T-helper 2 cell treated with Interferon-gamma antibody and Interleukin-4, amounts not matched to agents 100 ng/mL and 5 ng/mL, for 36 hours (primary cell): ENCODE measurements around the gene WNT5A. TPM values are rescaled to one million over a fixed set of nuclear protein-coding genes. Genes with fewer than 3 reads are reported as not detected.
"Not testable (repeated sequence)": the region's sequence is repeated elsewhere in the genome, so short reads cannot be mapped to it uniquely, and the experiment has no call there.

ENCODE experiments used
- intact Hi-C: fragments of 100-400 bp; cut with micrococcal nuclease; formaldehyde crosslinking; loops from one replicate; pipeline ENCODE4 v1.15.1; 2023
- total RNA-seq: library from RNA; stranded (reverse); gene quantifications from 2 replicates; pipeline ENCODE4 v1.2.3, GENCODE V29; 2022

Gene WNT5A
- total RNA-seq, 1 donor from 2014 or later, result not detected

DNA sequence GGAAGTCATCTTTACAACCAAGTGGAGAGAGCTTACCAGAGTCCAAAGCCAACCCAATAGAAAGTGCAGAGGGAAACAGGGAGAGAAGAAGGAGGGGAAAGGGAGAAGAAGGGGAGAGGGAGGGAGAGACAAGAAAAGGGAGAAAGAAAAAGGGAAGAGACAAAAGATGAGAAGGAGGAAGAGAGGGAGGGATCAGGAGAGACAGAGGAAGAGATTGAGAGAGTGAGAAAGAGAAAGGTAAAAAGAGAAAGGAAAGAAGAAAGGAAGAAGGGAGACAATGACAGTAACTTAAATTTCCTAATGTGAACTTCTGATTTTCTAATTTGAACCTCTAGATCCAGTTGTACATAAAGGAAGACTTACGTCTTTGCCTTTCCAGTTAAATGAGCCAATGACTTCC is 20.7 kb upstream of the WNT5A start:
- intact Hi-C loops, result no loop called here

DNA sequence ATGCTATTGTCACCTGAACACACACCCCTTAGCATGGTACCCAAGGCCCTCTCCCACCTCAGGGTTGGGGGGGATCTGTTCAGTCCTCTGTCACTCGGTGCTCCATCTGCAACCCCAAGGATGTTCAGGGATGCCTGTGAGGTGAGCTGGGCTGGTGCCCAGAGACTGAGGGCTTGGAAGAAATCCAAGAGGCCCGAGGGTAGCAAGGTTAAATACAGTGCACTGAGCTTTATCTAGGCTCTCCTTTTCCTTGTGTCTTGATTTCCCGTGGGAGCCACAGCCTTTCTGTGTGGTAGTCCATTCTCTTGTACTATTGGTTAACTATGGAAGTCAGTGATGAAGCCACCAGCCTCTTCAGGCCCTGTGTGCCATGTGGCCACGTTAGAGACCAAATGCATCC is 18.7 kb upstream of the WNT5A start:
- intact Hi-C loops, result no loop called here

DNA sequence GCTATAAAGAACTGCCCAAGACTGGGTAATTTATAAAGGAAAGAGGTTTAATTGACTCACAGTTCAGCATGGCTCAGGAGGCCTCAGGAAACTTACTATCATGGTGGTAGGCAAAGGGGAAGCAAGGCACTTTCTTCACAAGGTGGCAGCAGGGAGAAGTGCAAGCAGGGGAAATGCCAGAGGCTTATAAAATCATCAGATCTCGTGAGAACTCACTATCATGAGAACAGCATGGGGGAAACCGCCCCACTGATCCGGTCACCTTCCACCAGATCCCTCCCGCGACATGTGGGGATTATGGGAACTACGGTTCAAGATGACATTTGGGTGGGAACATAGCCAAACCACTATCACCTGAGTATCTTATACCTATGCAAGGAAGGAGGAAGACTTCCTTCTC is 18.0 kb upstream of the WNT5A start:
- intact Hi-C loops, result not testable (repeated sequence)

DNA sequence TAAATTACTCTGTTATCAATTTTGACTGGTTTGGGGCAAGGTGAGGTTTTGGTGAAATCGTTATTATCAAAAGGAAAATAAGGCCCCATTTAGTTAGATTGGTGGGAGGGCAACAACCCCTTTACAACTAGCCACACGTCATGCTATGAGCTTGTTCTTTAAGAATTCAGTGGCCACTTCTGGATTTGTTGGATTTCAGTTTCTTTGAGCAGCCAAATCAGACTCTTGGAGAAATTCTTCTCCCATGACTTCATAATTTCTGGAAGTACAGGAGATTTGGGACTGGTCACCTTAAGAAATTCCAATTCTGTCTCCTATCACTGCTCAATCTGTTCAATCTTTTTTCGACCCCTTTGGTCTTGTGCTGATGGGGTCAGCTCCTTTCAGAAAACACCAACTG is 14.8 kb upstream of the WNT5A start:
- intact Hi-C loops, result no loop called here

DNA sequence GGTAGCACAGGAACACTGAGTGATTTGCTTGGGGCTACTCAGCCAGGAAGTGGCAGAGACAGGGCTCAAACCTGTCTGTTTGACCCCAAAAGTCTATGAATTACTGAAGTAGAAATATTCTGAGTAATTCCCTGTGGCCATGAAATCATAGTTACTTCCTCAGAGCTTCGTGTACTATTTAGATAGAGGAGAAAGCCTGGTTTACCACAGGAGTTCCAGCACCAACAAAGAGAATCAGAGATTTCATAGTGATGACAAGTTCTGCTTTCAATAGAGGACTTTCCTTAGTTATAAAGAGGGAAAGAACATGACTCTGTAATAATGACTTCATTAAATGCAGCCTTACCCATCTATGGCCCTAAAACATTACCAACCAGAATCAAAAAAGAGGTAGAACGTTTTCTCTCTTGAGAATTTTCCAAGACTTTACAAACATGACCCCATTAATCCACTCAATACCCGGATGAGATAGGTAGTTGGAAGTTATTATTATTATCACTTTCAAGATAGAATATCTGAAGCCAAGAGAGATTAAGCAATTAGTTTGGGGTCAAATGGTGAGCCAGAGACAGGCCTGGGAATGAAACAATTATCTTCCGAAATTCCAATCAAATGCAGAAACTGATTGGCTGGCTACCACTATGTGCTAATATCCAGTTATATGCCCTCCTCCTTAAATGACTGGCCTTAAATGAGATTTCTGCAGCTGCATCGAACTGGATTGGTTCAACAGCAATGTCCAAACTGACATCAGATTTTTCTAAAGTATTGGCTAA is 13.6 kb upstream of the WNT5A start:
- intact Hi-C loops, result no loop called here

DNA sequence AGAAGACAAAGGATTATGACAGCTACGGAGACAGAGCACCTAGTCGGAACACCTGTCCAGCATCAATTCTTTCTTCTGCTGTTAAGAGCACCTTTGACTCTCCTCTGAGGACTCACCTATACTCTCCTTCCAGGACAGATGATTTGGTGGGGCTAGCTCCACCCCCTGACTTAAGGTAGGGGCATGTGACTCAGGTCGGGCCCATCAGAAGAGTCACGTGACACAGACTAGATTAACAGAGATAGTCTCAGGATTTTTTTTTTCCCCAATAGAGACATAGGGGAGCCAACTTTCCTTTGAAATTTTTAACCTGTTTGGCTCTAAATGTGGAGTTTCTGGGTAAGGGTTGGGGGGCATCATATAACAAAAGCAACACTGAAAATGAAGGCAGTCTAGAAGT is 11.4 kb upstream of the WNT5A start:
- intact Hi-C loops, result no loop called here

DNA sequence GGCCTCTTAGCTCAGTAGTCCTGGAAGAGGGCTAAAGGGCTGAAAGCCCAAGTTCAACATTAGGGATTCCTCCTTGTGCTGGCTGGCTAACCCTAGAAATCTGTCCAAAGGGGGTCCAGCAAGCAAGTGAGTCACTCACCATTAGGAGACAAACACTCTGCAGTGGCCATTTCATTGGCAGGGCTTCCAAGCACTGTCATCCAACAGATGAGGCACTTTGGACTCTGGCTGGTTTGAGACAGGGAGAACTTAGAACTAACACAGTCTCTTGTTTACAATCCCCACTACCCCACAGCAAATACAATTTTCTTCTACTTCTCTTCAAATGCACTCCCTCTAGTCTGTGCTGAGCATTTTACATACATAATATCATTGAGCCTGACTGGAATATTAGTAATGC is 10.1 kb upstream of the WNT5A start:
- intact Hi-C loops, result no loop called here

DNA sequence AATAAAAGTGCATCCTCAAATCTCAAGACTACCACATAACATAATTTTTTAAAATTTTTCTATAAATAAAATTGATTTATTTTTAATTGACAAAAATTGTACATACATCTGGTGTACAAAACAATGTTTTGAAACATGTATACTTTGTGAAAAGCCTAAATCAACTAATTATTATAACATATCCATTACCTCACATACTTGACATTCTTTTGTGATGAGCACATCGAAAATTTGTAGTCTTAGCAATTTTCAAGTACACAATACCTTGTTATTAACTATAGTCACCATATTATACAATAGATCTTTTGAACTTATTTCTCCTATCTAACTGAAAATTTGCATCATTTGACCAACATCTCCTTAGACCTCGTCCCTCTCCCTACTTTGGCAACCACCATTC is 7.9 kb upstream of the WNT5A start:
- intact Hi-C loops, result no loop called here

DNA sequence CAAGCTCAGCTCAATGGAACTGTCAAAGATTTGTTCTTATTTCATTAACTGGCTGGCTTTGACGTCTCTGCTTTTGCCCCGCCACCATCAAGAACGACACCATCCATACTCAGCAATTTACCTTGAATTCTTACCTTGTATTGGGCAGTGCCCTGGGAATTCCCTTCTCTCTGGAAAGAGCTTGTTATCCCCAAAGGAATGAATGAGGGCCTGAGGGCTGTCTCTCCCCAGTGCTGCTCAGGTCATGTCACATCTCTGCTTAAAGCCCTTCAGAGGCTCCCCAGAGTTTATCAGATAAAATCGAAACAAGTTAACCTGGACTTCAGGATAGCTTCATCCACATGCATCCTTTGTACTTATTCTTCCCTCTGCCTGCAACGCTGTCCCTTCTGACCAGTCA is 5.9 kb upstream of the WNT5A start:
- intact Hi-C loops, result no loop called here

DNA sequence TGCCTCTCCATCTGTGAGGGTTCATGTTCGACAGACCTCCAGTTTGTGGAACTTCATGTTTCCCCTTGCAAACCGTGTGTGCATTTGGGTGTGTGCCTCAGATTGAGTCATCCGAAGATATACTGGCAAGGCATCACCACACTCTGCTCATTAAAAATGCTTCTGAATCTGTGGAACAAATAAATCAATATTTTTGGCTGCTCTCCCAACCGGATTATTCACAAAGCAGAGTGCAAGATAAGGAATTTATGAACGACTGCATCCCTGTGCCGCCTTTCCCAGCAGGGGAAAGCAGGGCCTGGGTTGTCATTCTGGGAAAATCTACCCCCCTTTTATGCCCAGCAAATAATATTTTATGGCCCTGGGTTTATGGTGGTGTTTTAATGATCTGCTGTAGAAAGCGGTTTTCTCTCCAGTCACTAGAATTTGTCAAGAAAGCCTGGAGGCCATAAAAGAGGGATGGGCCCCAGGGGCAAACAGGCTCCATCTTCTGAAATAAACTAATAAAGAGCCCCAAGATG is 4.2 kb upstream of the WNT5A start:
- intact Hi-C loops, result no loop called here

DNA sequence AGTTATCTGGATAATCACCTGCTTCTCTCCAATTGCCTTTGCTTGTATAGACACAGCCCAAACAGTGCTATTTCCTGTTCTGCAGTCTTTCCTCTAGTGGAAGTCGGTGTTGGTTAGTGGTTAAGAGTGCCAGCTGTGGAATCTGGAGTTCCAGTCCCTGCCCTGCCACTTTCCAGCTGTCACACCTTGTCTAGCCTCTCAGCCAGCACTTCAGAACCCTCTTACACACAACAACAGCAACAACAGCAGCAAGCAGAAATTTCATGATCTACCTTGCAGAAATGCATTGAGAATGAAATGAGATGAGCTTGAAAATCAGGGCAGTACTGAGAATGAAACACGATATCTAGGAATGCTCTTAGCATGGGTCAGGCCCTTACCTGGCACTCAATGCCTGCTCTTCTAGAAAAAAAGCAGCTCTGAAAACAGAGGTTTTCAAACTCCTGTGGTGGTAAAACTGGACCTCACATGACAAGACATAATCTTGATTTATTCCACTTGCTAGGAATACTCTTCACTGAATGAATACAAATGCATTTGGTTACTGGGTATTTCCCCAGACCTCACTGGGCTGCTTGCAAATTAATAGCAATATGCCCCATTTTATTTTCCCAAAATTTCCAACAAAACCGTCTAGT is 3.3 kb upstream of the WNT5A start:
- intact Hi-C loops, result no loop called here

DNA sequence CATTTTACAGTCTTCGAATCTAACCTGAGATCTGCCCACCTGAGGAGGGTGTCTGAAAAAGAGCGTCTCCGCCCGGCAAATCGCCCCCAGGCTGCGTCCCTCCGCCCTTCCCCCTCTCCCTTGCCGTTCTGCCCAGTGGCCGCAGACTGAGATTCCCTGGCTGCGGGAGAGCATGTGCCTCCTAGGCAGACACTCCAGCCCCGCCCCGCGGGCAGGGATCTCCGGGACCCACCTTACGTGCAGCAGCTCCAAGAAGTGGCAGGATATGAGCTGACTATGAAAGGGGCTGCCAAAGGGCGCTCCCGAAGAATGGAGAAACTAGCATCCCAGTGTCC is 2.7 kb upstream of the WNT5A start:
- intact Hi-C loops, result loop anchor here (5.0 kb wide), 1 partner anchor 958 kb away; no protein-coding TSS in a partner anchor

DNA sequence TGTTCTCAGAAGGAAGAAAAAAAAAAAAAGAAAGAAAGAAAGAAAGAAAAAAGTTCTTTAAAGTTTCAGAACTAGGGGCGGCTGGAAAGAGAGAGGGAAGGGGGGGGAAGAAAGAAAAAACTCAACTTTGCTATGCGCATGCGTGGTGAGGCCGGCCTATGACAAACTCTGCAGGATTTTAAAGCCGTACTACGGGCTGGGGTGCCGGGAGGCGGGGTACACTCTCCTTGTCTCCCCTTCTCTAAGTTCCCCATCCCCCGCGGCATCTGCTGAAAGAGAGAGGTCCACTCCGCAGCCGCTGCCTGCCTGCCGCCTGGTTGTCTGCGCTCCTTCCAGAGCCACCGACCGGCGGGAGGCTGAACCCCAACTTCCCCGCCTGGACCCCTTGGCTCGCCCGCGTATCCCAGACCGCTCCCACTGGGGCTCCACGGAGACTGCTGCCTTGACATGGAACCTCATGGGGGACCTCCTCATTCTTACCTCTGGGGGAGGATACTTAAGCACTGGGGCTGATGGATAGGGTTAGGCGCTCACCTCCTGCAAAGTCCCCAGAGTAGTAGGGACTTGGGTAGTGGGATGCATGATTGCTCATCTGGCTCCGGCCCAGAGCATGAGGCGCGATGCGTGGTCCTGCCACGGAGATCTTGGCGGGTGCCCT is 1.4 kb upstream of the WNT5A start:
- intact Hi-C loops, result loop anchor here (5.0 kb wide), 1 partner anchor 959 kb away; no protein-coding TSS in a partner anchor

DNA sequence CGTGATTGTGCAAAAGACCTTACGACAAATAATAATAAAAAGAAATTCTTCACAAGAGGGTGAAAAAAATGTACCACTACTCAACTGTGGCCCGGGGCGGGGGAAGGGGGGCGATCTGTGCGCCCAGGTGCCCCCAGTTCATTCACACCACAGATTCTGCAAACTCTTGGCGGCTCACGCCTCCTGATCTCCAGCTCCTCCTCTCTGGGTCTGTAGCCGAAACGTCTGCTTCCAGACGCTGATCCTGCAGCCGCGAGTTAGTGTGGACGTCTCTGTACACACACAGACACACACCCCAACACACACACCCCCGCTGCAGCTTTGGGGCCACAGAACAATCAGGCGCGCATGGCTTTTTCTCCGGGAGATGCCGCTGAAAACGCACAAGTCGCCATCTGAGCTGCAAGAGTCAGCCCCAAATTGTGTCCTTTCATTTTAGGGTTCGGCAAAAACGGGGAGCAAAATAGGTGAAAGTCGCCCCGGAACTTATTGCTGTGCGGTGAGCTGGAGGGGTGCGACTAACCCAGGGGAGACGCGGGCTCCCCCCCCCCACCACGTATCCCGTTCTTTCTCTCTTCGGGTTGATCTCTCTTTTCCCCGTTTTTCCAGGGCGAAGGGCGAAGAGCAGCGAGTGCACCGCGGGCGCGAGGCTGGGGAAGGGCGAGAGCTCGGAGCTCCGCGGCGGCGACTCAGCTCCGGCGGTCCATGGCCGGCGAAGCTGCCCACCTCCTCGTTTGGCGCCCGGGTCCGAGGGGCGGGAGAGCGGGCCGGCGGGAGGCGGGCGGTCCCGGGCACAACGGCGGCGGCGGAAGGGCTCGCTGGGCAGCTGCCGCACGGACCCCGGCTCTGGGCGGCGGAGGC is 505 bp upstream of the WNT5A start:
- intact Hi-C loops, result loop anchor here (5.0 kb wide), 1 partner anchor 960 kb away; no protein-coding TSS in a partner anchor

DNA sequence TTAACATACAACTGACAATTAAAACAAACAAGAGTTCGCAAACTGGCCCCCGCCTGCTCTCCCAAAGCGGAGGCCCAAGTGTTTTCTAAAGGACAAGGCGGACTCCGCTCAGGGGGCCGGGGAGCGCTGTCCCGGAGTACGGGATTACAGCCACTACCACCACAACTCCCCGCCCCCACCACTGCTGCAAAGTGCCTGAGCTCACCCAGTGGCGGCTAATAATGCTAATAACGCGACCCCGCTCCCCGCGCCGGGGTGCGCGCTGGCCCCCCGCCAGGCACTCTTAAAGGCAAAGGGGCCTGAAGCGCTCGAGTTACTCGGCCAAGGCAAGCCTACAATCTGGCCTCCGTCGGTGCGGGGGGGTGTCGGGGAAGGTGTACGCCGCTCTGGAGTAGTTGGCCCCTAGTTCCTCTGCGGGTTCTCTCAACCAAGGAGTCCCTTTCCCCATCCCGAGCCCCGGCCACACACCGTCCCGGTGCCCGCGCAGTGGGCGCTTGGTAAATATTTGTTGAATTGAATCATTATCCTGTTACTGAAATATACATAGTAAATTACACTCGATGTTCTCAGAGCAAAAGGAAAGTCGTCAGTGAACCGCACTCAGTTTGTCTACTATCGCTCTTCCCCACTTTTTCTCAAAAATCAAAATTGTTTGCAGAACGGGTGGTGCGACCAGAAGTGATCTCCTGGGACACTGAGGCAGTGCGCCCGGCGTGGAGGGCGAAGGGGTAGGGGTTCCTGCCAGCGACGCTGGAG is 827 bp downstream of the WNT5A start:
- intact Hi-C loops, result loop anchor here (5.0 kb wide), 1 partner anchor 961 kb away; no protein-coding TSS in a partner anchor

DNA sequence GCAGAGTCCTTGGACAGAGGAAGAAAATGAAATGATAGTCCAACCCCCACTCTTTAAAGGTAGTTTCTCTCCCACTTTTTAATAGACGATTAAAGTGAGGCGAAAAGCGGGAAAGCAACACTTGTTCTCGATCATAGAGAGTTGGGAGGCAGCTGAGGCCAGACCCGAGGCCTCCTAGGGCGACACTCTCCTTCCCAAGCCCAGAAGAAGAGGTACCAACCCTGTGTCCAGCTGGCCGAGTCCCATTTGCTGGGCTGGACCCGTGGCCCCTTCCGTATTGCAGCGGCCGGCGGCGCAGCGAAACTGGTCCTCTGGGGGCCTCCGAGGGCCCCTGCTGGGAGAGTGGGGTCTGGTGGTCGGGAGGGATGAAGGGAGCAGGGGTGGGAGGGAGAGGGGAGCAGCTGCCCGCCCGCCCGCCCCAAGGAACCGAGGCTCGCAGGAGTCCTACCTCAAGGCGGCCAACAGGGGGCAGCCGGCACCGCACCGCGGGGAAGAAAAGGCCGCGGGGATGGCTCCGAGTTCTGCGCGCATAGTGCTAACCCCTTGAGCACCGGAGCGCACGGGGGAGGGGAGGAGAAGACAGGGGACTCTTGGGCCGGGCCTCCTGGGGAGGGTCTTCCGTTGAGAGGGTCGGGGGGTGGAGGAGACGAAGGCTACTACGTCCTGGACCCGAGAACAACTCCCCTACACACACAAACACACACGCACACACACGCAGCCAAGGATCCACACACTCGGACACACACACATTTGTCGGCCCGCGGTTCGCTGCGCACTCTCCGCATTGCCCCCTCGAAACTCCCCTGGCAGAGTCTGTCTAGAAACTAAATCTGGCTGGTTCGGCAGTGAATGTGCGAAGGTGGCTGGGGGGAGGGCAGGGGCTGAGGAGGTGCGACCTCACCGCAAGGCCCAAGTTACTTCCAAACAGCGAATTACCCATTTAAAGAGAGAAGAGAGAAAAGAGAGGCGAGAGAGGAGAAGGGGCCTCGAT is 2.0 kb downstream of the WNT5A start:
- intact Hi-C loops, result loop anchor here (5.0 kb wide), 1 partner anchor 962 kb away; no protein-coding TSS in a partner anchor

DNA sequence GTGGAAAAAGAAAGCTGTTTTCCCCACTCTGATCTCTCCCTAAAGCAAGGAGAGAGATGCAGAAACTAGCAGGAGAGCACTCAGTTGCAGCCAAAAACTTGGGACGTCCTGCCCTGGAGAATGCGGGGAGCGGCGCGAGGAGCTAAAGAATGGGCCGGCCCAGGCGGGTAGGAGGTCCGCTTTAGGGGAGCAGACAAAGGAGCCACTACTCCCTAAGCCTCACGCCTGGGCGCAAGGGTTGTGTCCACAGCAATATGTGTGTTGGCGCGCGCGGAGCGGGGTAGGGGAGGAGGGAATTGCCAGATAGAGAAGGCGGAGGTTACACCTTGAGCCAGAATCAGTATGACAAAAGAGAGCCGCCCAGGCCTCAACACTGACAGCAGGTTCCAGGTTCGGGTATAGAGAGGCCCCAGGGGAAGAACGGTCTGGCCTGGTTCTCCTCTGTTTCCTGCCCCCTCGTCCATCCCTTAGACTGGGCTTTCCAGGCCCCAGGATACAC is 2.9 kb downstream of the WNT5A start:
- intact Hi-C loops, result no loop called here

DNA sequence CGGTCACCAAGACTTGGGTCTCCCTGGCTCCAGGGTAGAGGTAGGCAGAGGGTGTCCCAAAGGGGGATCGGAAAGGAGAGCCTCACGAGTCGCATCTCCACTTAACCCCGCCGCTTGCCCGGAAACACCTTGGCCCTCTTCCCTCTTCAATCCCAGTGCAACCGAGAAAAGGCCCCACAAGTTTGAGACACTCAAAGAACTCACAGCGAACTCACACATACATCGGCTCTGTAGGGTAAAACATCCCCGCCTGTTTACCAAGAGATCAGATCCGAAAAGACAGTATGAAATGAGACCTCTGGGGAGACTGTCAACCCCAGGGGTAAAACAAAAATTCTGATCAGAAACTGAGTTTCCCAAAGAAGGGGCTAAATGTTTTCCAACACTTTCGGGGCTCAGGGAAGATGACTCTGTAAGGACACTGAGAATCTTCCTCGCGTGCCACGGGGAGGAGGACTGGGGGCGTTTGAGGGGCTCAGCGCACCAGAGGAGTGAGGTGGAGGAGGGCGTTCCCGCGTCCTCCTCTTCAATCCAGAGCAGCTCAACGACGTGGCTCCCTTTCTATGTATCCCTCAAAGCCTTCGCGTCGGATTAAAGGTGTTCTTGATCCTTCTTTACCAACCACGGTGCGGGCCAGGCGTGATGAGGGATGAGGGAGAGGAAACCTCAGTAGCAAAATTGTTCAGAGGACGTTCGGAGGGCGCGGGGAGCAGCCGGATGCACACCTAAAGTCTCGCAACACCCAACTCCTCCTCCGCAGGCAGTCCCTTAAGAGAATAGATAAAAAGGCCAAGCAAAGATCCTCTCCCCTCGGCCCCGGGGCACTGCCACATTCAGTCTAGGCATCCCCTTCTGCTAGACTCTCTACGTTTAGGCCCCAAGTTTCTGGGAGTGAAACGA is 3.7 kb downstream of the WNT5A start:
- intact Hi-C loops, result no loop called here
